Daoy (cell line): ENCODE results near the gene RPS27. TPM values are rescaled to one million over a fixed set of nuclear protein-coding genes. Genes with fewer than 3 reads are reported as not detected.
"Not testable (repeated sequence)": the region's sequence is repeated elsewhere in the genome, so short reads cannot be mapped to it uniquely, and the experiment has no call there.

Source experiments
- DNase-seq: peaks from one replicate; pipeline ENCODE4 v3.0.0-alpha.2; 2015; ENCODE audit warnings: low read depth
- total RNA-seq: library from RNA; depleted of rRNA; stranded (reverse); fragments of >200 nt; shearing (Covaris generic); gene quantifications from 2 replicates; pipeline ENCODE4 v1.2.3, GENCODE V29; 2014; rRNA removed

The RPS27 gene
- total RNA-seq, 1 experiment from 2014 or later = 2,786 TPM

- peak; percentile 94 for DNase-seq
These were observed 4.4 kb upstream of the RPS27 start, which contains the start of gene RAB13 for GRCh38 chr1:153985941-153986761. TSS of gene RAB13 (minus strand) at chr1:153986339. CDS start at chr1:153986236, 103 bp downstream.

- DNase-seq = no peak
These were observed 2.9 kb upstream of the RPS27 start for GRCh38 chr1:153987621-153988020.

GRCh38 chr1:153991151-153991630 is 629 bp downstream of the RPS27 start:
- DNase-seq = no peak

GRCh38 chr1:153991806-153992205 is 1.2 kb downstream of the RPS27 start:
- no peak for DNase-seq

- no peak for DNase-seq
These were observed 4.6 kb downstream of the RPS27 start for GRCh38 chr1:153995202-153995601.

GRCh38 chr1:153995640-153996039 is 5.1 kb downstream of the RPS27 start:
- no peak for DNase-seq

- not testable (repeated sequence) for DNase-seq
These were observed 6.3 kb downstream of the RPS27 start for GRCh38 chr1:153996882-153997281.

GRCh38 chr1:154000420-154000819 is 9.9 kb downstream of the RPS27 start:
- no peak for DNase-seq

- DNase-seq = peak; percentile 29
These were observed 15.6 kb downstream of the RPS27 start for GRCh38 chr1:154006136-154006535.

GRCh38 chr1:154012129-154012528 is 21.6 kb downstream of the RPS27 start:
- no peak for DNase-seq

- not testable (repeated sequence) for DNase-seq
These were observed 22.0 kb downstream of the RPS27 start for GRCh38 chr1:154012543-154012942.

GRCh38 chr1:154014154-154014907 is 23.8 kb downstream of the RPS27 start:
- DNase-seq = no peak

GRCh38 chr1:154019269-154019668 is 28.7 kb downstream of the RPS27 start:
- no peak for DNase-seq

GRCh38 chr1:154019940-154020339 is 29.4 kb downstream of the RPS27 start:
- DNase-seq = no peak

GRCh38 chr1:154033697-154034096 is 43.1 kb downstream of the RPS27 start:
- not testable (repeated sequence) for DNase-seq

Other genes starting within 250 kb of the RPS27 start
- 3.2 and 3.3 TPM in 2 replicates for gene SLC27A3, start 215.4 kb upstream of the RPS27 start, total RNA-seq
- 3.9 and 6.0 TPM in 2 replicates for gene GATAD2B, start 67.8 kb upstream of the RPS27 start, total RNA-seq
- gene DENND4B, start 44.0 kb upstream of the RPS27 start, total RNA-seq = 6.5 and 6.6 TPM in 2 replicates
- gene CRTC2, start 32.1 kb upstream of the RPS27 start, total RNA-seq = 7.2 and 10.1 TPM in 2 replicates
- 127 and 130 TPM in 2 replicates for gene SLC39A1, start 27.2 kb upstream of the RPS27 start, total RNA-seq
- gene CREB3L4, start 22.9 kb upstream of the RPS27 start, total RNA-seq = 3.5 and 5.0 TPM in 2 replicates
- gene JTB, start 13.1 kb upstream of the RPS27 start, total RNA-seq = 216 and 291 TPM in 2 replicates
- 56.3 and 59.5 TPM in 2 replicates for gene RAB13, start 4.4 kb upstream of the RPS27 start, total RNA-seq
- not detected in 2 replicates for gene NUP210L, start 164.3 kb downstream of the RPS27 start, total RNA-seq
- gene TPM3, start 201.3 kb downstream of the RPS27 start, total RNA-seq = 1,219 and 1,519 TPM in 2 replicates
- gene CFAP141, start 215.6 kb downstream of the RPS27 start, total RNA-seq = not detected in 2 replicates
- 98.6 and 105 TPM in 2 replicates for gene UBAP2L, start 230.2 kb downstream of the RPS27 start, total RNA-seq